GM23248 (cell line): Measurements from ENCODE around the gene EXD3. TPM values are rescaled to one million over a fixed set of nuclear protein-coding genes. Genes with fewer than 3 reads are reported as not detected.

Source experiments
- DNase-seq: peaks from one replicate; pipeline ENCODE4 v3.0.0-alpha.2; 2015
- H2AFZ ChIP-seq: fragments of 200-600 bp; sonication (generic); 2 replicates; pipeline ENCODE4 v1.6.1; 2016; ENCODE audit warnings: antibody characterized with exemption
- H3F3A ChIP-seq: fragments of 200-600 bp; sonication (generic); 2 replicates; pipeline ENCODE4 v1.6.1; 2016; ENCODE audit warnings: mild to moderate bottlenecking, antibody characterized with exemption, mixed run types; ENCODE audit not compliant: insufficient read depth
- H3K27ac ChIP-seq: fragments of 200-600 bp; sonication (generic); 2 replicates; pipeline ENCODE4 v1.5.1; 2016; ENCODE audit warnings: mild to moderate bottlenecking
- H3K27me3 ChIP-seq: fragments of 200-600 bp; sonication (generic); replicated peaks from 2 replicates; pipeline ENCODE4 v1.6.1; 2016; ENCODE audit warnings: mild to moderate bottlenecking; ENCODE audit not compliant: insufficient read depth
- H3K36me3 ChIP-seq: fragments of 200-600 bp; sonication (generic); 2 replicates; pipeline ENCODE4 v1.6.1; 2016; ENCODE audit warnings: low read depth, mild to moderate bottlenecking
- H3K4me1 ChIP-seq: fragments of 200-600 bp; sonication (generic); 2 replicates; pipeline ENCODE4 v1.6.1; 2016; ENCODE audit warnings: mild to moderate bottlenecking; ENCODE audit not compliant: insufficient read depth
- H3K4me2 ChIP-seq: fragments of 200-600 bp; sonication (generic); one replicate; pipeline ENCODE4 v1.6.1; 2016; ENCODE audit warnings: mild to moderate bottlenecking; ENCODE audit not compliant: unreplicated experiment
- H3K4me3 ChIP-seq: fragments of 200-600 bp; sonication (generic); 2 replicates; pipeline ENCODE4 v1.5.1; 2016; ENCODE audit warnings: mild to moderate bottlenecking
- H3K79me2 ChIP-seq: fragments of 200-600 bp; sonication (generic); 2 replicates; pipeline ENCODE4 v1.6.1; 2016; ENCODE audit warnings: mild to moderate bottlenecking; ENCODE audit not compliant: insufficient read depth
- H3K9ac ChIP-seq: fragments of 200-600 bp; sonication (generic); 2 replicates; pipeline ENCODE4 v1.6.1; 2016; ENCODE audit warnings: mild to moderate bottlenecking
- H3K9me2 ChIP-seq: fragments of 200-600 bp; sonication (generic); 2 replicates; pipeline ENCODE4 v1.6.1; 2016; ENCODE audit warnings: mixed run types, mild to moderate bottlenecking, moderate library complexity; ENCODE audit not compliant: insufficient read depth
- H3K9me3 ChIP-seq: fragments of 200-600 bp; sonication (generic); one replicate; pipeline ENCODE4 v1.6.1; 2017; ENCODE audit warnings: low read depth
- H4K20me1 ChIP-seq: fragments of 200-600 bp; sonication (generic); 2 replicates; pipeline ENCODE4 v1.6.0; 2016; ENCODE audit not compliant: insufficient read depth
- EZH2 ChIP-seq: fragments of 200-600 bp; sonication (generic); IDR thresholded peaks from 2 replicates; pipeline ENCODE4 v1.6.1; 2018; ENCODE audit warnings: antibody characterized with exemption, mild to moderate bottlenecking; ENCODE audit not compliant: insufficient read depth, poor library complexity, severe bottlenecking
- EZH2phosphoT487 ChIP-seq: fragments of 200-600 bp; sonication (generic); IDR thresholded peaks from 2 replicates; pipeline ENCODE4 v1.6.1; 2018; ENCODE audit warnings: antibody characterized with exemption, moderate library complexity, mild to moderate bottlenecking, low read depth; ENCODE audit not compliant: insufficient read depth
- WGBS, 2 experiments: methylation state at CpG; one replicate each; pipeline ENCODE4 v1.1.6; 2015 to 2017; ENCODE audit warnings: low lambda C conversion rate in 2 of 2, low coverage in 1 of 2; ENCODE audit errors: missing lambda C conversion rate in 2 of 2; 5-methylcytosine and 5-hydroxymethylcytosine counted together
- in situ Hi-C: fragments of 300-500 bp; cut with MboI; formaldehyde crosslinking; loops from 2 replicates; pipeline ENCODE4 v1.15.0; 2020
- polyA plus RNA-seq: library from polyadenylated mRNA; unstranded; fragments of >200 nt; fragmentation: Nextera tagmentation; extraction: Ambion mirVana; gene quantifications from 2 replicates; pipeline ENCODE4 v1.2.1, GENCODE V29; 2016
- total RNA-seq: library from RNA; depleted of rRNA; stranded (reverse); fragments of >200 nt; shearing (Covaris generic); gene quantifications from 2 replicates; pipeline ENCODE4 v1.2.3, GENCODE V29; 2014

The EXD3 gene
- total and polyA plus RNA-seq, 2 experiments from 2014 or later = 10.1 to 11.6 TPM

GRCh38 chr9:137436761-137437600 is 14.0 kb upstream of the EXD3 start:
- Histone ChIP-seq H3K4me3 (no peak overlapping the region), H3K79me2 (no peaks in the 10 kb centered on the region), H3K36me3 (no peaks in the 10 kb centered on the region), H3K27me3 (no peaks in the 10 kb centered on the region), H3K4me2 (no peak overlapping the region), H4K20me1 (no peaks in the 10 kb centered on the region), H3K9me2 (no peaks in the 10 kb centered on the region), H3F3A (no peaks in the 10 kb centered on the region), H3K4me1 (no peaks in the 10 kb centered on the region), H2AFZ (no peak overlapping the region), H3K27ac (no peak overlapping the region), H3K9me3 (no peaks in the 10 kb centered on the region), H3K9ac (no peak overlapping the region)
- WGBS, 2 experiments = 75 to 84% methylated on average over 19 to 23 of the region's 24 CpGs
- no peak for DNase-seq
- no peak for TF ChIP-seq EZH2phosphoT487
- TF ChIP-seq EZH2 = no peak
- in situ Hi-C loops = no loop called here

- Histone ChIP-seq H3F3A (no peaks in the 10 kb centered on the region), H3K4me2 (no peak overlapping the region), H3K9ac (no peak overlapping the region), H3K4me1 (no peaks in the 10 kb centered on the region), H3K27me3 (no peaks in the 10 kb centered on the region), H3K36me3 (no peaks in the 10 kb centered on the region), H2AFZ (no peak overlapping the region), H3K4me3 (no peak overlapping the region), H3K9me3 (no peaks in the 10 kb centered on the region), H4K20me1 (no peaks in the 10 kb centered on the region), H3K27ac (no peak overlapping the region), H3K9me2 (no peaks in the 10 kb centered on the region), H3K79me2 (no peaks in the 10 kb centered on the region)
- in situ Hi-C loops = no loop called here
- WGBS, 2 experiments = 57 to 61% methylated on average over 19 to 37 of the region's 42 CpGs
- TF ChIP-seq EZH2phosphoT487 = no peak
- no peak for TF ChIP-seq EZH2
- DNase-seq = peak; percentile 92
These were observed 13.2 kb upstream of the EXD3 start for GRCh38 chr9:137435980-137436760.

GRCh38 chr9:137435381-137435891 is 12.5 kb upstream of the EXD3 start:
- TF ChIP-seq EZH2phosphoT487 (no peak), EZH2 (no peak)
- H3K4me2 ChIP-seq = no peak overlapping the region
- DNase-seq = no peak
- in situ Hi-C loops = no loop called here
- no peak overlapping the region for H2AFZ ChIP-seq
- H3K9me2 ChIP-seq = no peaks in the 10 kb centered on the region
- no peaks in the 10 kb centered on the region for H3K9me3 ChIP-seq
- H3K79me2 ChIP-seq = no peaks in the 10 kb centered on the region
- H3K36me3 ChIP-seq = no peaks in the 10 kb centered on the region
- H3K9ac ChIP-seq = no peak overlapping the region
- H3K4me1 ChIP-seq = no peaks in the 10 kb centered on the region
- no peaks in the 10 kb centered on the region for H4K20me1 ChIP-seq
- no peaks in the 10 kb centered on the region for H3F3A ChIP-seq
- H3K27ac ChIP-seq = no peak overlapping the region
- WGBS, 2 experiments = 83 to 84% methylated on average over 20 of the region's 20 CpGs
- no peak overlapping the region for H3K4me3 ChIP-seq
- no peaks in the 10 kb centered on the region for H3K27me3 ChIP-seq

- H3K9ac ChIP-seq = no peak overlapping the region
- no peak overlapping the region for H3K27ac ChIP-seq
- no peak for DNase-seq
- H3K9me2 ChIP-seq = no peaks in the 10 kb centered on the region
- no peaks in the 10 kb centered on the region for H3F3A ChIP-seq
- H3K36me3 ChIP-seq = no peaks in the 10 kb centered on the region
- H4K20me1 ChIP-seq = no peaks in the 10 kb centered on the region
- H3K4me3 ChIP-seq = no peak overlapping the region
- H3K4me2 ChIP-seq = no peak overlapping the region
- TF ChIP-seq EZH2phosphoT487 = no peak
- no peak for TF ChIP-seq EZH2
- in situ Hi-C loops = no loop called here
- no peaks in the 10 kb centered on the region for H3K27me3 ChIP-seq
- no peak overlapping the region for H2AFZ ChIP-seq
- H3K79me2 ChIP-seq = no peaks in the 10 kb centered on the region
- no peaks in the 10 kb centered on the region for H3K4me1 ChIP-seq
- no peaks in the 10 kb centered on the region for H3K9me3 ChIP-seq
- WGBS, 2 experiments = 75 to 80% methylated on average over 26 to 28 of the region's 43 CpGs
These were observed 11.8 kb upstream of the EXD3 start for GRCh38 chr9:137434498-137435380.
